HCT116 (cell line): ENCODE results near the gene IL6ST. TPM values are rescaled to one million over a fixed set of nuclear protein-coding genes. Genes with fewer than 3 reads are reported as not detected.

ENCODE experiments used
- ATAC-seq: fragments of 200-7000 bp; cut with Tn5 transposase; 2 replicates; pipeline ENCODE4 v1.9.1; 2020; ENCODE audit warnings: mild to moderate bottlenecking, moderate library complexity
- BruUV-seq: library from RNA; stranded (reverse); fragments of 400-500 nt; replicated peaks from 2 replicates; lab custom pipeline; 2021; lab: Mats Ljungman, UMichigan
- CTCF ChIA-PET: fragments of 300-600 bp; sonication (Branson Sonifier 250); formaldehyde crosslinking; loops from one replicate; lab custom pipeline; 2021; ENCODE audit warnings: antibody characterized with exemption; lab: Charles Lee
- POLR2A ChIA-PET: fragments of 300-600, 350-600 bp; sonication (Branson Sonifier 250); formaldehyde crosslinking; loops from one replicate; lab custom pipeline; 2021; ENCODE audit warnings: antibody characterized with exemption; lab: Charles Lee
- RAD21 ChIA-PET, 2 experiments: fragments of 300-600 bp; sonication (Branson Sonifier 250); formaldehyde crosslinking; loops; one replicate each; lab custom pipeline; 2023; ENCODE audit warnings: low total read pairs in 2 of 2; ENCODE audit not compliant: uncharacterized antibody in 2 of 2, unreplicated experiment in 2 of 2, low non-redundant PET in 1 of 2; lab: Charles Lee
- DNase-seq: peaks from one replicate; pipeline ENCODE4 v3.0.0-alpha.2; 2010; ENCODE audit warnings: low read depth, low spot score
- H2AFZ ChIP-seq: fragments of 200-600 bp; shearing (Covaris generic), sonication (generic); 2 replicates; pipeline ENCODE4 v1.6.1; 2017; ENCODE audit warnings: low read depth, mixed run types, mixed read lengths, antibody characterized with exemption, low read length; ENCODE audit not compliant: poor library complexity, severe bottlenecking
- H3K27ac ChIP-seq: 2 replicates; pipeline ENCODE4 v1.5.1; 2012; ENCODE audit warnings: low read depth, low read length
- H3K27me3 ChIP-seq: fragments of 200-600 bp; sonication (generic); 2 replicates; pipeline ENCODE4 v1.6.1; 2016; ENCODE audit warnings: mixed run types, low read length, mixed read lengths; ENCODE audit not compliant: insufficient read depth
- H3K36me3 ChIP-seq, 2 experiments: fragments of 200-500 bp in 1 of 2; fragments of 200-600 bp in 1 of 2; sonication (Bioruptor generic) in 1 of 2; sonication (generic) in 1 of 2; 2 replicates each; pipeline versions ENCODE4 v1.5.1 to v1.6.1; 2014 to 2016; ENCODE audit warnings: low read length in 2 of 2, inconsistent platforms in 1 of 2, mixed read lengths in 1 of 2, mixed run types in 1 of 2; ENCODE audit not compliant: insufficient read depth in 2 of 2, control insufficient read depth in 1 of 2
- H3K4me1 ChIP-seq, 2 experiments: fragments of 200-600 bp in 1 of 2; sonication (generic) in 1 of 2; 2 replicates each; pipeline versions ENCODE4 v1.5.1 to v1.6.1; 2012 to 2017; ENCODE audit warnings: low read length in 2 of 2, inconsistent platforms in 1 of 2, mild to moderate bottlenecking in 1 of 2, mixed read lengths in 1 of 2, mixed run types in 1 of 2, moderate library complexity in 1 of 2; ENCODE audit not compliant: insufficient read depth in 2 of 2, control insufficient read depth in 1 of 2
- H3K4me2 ChIP-seq: fragments of 200-600 bp; sonication (generic); 2 replicates; pipeline ENCODE4 v1.6.1; 2017; ENCODE audit warnings: mixed run types, low read length, mixed read lengths
- H3K4me3 ChIP-seq, 2 experiments: fragments of 200-600 bp in 1 of 2; sonication (generic) in 1 of 2; replicated peaks in 1 of 2; 2 replicates each; pipeline ENCODE4 v1.5.1; 2011 to 2016; ENCODE audit warnings: low read length in 2 of 2, control low read depth in 1 of 2, low read depth in 1 of 2, mild to moderate bottlenecking in 1 of 2, mixed read lengths in 1 of 2, mixed run types in 1 of 2
- H3K79me2 ChIP-seq: fragments of 200-600 bp; sonication (generic); 2 replicates; pipeline ENCODE4 v1.6.1; 2017; ENCODE audit warnings: mild to moderate bottlenecking, mixed run types, low read length, moderate library complexity, mixed read lengths; ENCODE audit not compliant: insufficient read depth
- H3K9ac ChIP-seq: fragments of 200-600 bp; sonication (generic); 2 replicates; pipeline ENCODE4 v1.6.1; 2016; ENCODE audit warnings: low read length, mixed read lengths
- H3K9me2 ChIP-seq: fragments of 200-600 bp; sonication (generic), shearing (Covaris generic); 2 replicates; pipeline ENCODE4 v1.6.1; 2017; ENCODE audit warnings: mixed run types, mild to moderate bottlenecking, moderate library complexity; ENCODE audit not compliant: insufficient read depth
- H3K9me3 ChIP-seq, 2 experiments: fragments of 200-500 bp in 1 of 2; fragments of 200-600 bp in 1 of 2; sonication (Bioruptor generic) in 1 of 2; sonication (generic) in 1 of 2; 2 replicates each; pipeline ENCODE4 v1.6.1; 2014 to 2017; ENCODE audit warnings: low read length in 2 of 2, mixed read lengths in 2 of 2, inconsistent platforms in 1 of 2, low read depth in 1 of 2, mild to moderate bottlenecking in 1 of 2, mixed run types in 1 of 2, moderate library complexity in 1 of 2; ENCODE audit not compliant: control insufficient read depth in 1 of 2, insufficient read depth in 1 of 2
- H4K20me1 ChIP-seq: fragments of 200-600 bp; sonication (generic), shearing (Covaris generic); 2 replicates; pipeline ENCODE4 v1.6.1; 2017; ENCODE audit warnings: mixed run types, mild to moderate bottlenecking, moderate library complexity; ENCODE audit not compliant: insufficient read depth
- EGR1 ChIP-seq: IDR thresholded peaks from 2 replicates; pipeline ENCODE4 v1.6.1; 2012; ENCODE audit warnings: low read depth
- EZH2phosphoT487 ChIP-seq: fragments of 200-600 bp; IDR thresholded peaks from 2 replicates; pipeline ENCODE4 v1.6.1; 2018; ENCODE audit warnings: antibody characterized with exemption, borderline replicate concordance
- FOSL1 ChIP-seq: IDR thresholded peaks from 2 replicates; pipeline ENCODE4 v1.6.1; 2012; ENCODE audit warnings: low read depth
- SIN3A ChIP-seq: IDR thresholded peaks from 2 replicates; pipeline ENCODE4 v1.6.1; 2012; ENCODE audit warnings: low read depth
- SRF ChIP-seq: IDR thresholded peaks from 2 replicates; pipeline ENCODE4 v1.6.1; 2012; ENCODE audit warnings: low read depth
- ZNF274 ChIP-seq: fragments of 200-500 bp; sonication (Bioruptor generic); IDR thresholded peaks from 2 replicates; pipeline ENCODE4 v1.6.1; 2014; ENCODE audit warnings: mild to moderate bottlenecking, low read depth, low read length, inconsistent platforms
- intact Hi-C: fragments of 100-400 bp; cut with micrococcal nuclease; formaldehyde crosslinking; loops from 2 replicates; pipeline ENCODE4 v1.10.0; 2022
- total RNA-seq: library from RNA; stranded (reverse); gene quantifications from one replicate; pipeline ENCODE4 v1.2.1, GENCODE V29; 2021; ENCODE audit not compliant: unreplicated experiment
- TF ChIP-seq, protein P1 (sequence below), 3 experiments: fragments of 200-600 bp in 1 of 3; sonication (generic) in 1 of 3; IDR thresholded peaks in 2 of 3; conservative IDR thresholded peaks in 1 of 3; 2 replicates each; pipeline ENCODE4 v1.5.1; 2012 to 2017; ENCODE audit warnings: low read depth in 2 of 3, low read length in 2 of 3, antibody characterized with exemption in 1 of 3, borderline replicate concordance in 1 of 3, control low read depth in 1 of 3, mild to moderate bottlenecking in 1 of 3, mixed read lengths in 1 of 3, mixed run types in 1 of 3, moderate library complexity in 1 of 3; ENCODE audit not compliant: insufficient read depth in 1 of 3
- TF ChIP-seq, protein P2 (sequence below): IDR thresholded peaks from 2 replicates; pipeline ENCODE4 v1.6.1; 2012; ENCODE audit warnings: low read depth

IL6ST gene
- total RNA-seq, 1 experiment from 2014 or later, result 26.5 TPM

DNA sequence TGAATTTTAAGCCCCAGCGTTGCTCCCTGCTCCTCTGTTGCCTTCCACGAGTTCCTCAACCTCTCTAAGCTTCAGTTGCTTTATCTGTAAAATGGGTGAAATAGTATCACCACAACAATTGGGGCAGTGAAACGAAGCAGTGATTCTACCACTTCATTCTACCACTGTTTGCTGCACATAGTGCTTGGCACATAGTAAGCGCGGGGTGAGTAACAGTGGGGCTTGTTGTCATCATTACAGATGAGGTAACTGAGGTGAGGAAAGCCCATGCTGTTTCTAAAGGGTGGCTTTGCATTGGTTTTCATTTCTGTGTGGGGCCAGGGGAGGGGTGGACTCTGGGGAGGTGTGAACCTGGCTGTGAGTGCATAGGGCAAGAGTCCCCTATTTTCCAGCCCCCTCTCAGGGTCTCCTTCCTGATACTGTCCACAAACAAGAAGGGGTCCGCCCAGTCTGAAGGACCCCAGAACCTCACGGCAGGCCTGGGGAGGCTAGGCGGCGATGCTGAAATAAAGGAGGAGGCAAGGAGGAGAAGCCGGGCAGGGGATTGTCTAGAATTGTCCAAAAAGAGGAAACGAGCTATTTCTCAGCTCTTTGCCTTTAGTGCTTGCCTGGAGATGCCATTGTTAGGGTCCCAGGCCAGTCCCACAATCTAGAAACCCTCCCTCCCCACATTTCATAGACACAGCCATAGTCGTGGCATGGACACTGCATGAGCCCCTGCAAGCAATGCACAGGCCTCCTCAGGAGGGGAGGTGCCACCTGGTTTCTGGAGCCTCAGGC, 65.6 kb downstream of the IL6ST start:
- RAD21 ChIA-PET, result no interaction called here
- Histone ChIP-seq H3K27me3 (no peaks in the 10 kb centered on the region), H3K9me3 (no peaks in the 10 kb centered on the region), H3K36me3 (no peaks in the 10 kb centered on the region), H3K27ac (no peak overlapping the region), H3K4me3 (no peak overlapping the region), H3K4me1 (no peaks in the 10 kb centered on the region), H2AFZ (no peak overlapping the region), H3K4me2 (no peak overlapping the region), H3K9ac (no peak overlapping the region), H3K9me2 (no peaks in the 10 kb centered on the region), H4K20me1 (no peaks in the 10 kb centered on the region), H3K79me2 (no peaks in the 10 kb centered on the region)
- POLR2A ChIA-PET, result no interaction called here
- CTCF ChIA-PET, result no interaction called here
- TF ChIP-seq, protein P1, sequence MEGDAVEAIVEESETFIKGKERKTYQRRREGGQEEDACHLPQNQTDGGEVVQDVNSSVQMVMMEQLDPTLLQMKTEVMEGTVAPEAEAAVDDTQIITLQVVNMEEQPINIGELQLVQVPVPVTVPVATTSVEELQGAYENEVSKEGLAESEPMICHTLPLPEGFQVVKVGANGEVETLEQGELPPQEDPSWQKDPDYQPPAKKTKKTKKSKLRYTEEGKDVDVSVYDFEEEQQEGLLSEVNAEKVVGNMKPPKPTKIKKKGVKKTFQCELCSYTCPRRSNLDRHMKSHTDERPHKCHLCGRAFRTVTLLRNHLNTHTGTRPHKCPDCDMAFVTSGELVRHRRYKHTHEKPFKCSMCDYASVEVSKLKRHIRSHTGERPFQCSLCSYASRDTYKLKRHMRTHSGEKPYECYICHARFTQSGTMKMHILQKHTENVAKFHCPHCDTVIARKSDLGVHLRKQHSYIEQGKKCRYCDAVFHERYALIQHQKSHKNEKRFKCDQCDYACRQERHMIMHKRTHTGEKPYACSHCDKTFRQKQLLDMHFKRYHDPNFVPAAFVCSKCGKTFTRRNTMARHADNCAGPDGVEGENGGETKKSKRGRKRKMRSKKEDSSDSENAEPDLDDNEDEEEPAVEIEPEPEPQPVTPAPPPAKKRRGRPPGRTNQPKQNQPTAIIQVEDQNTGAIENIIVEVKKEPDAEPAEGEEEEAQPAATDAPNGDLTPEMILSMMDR (IDR thresholded peaks at IDR 0.05 in 2 of 3, conservative IDR thresholded peaks at IDR 0.05 in 1 of 3; ENCODE audit: borderline replicate concordance in 1 of 3, insufficient read depth in 1 of 3, low read depth in 2 of 3, low read length in 2 of 3), result no peak
- TF ChIP-seq SIN3A (no peak), SRF (no peak), EGR1 (no peak)
- no peak for ATAC-seq
- BruUV-seq, result no TSS peak
- intact Hi-C loops, result loop anchor here (10.0 kb wide), 1 partner anchor 604 kb away; no protein-coding TSS in a partner anchor
- DNase-seq, result no peak

DNA sequence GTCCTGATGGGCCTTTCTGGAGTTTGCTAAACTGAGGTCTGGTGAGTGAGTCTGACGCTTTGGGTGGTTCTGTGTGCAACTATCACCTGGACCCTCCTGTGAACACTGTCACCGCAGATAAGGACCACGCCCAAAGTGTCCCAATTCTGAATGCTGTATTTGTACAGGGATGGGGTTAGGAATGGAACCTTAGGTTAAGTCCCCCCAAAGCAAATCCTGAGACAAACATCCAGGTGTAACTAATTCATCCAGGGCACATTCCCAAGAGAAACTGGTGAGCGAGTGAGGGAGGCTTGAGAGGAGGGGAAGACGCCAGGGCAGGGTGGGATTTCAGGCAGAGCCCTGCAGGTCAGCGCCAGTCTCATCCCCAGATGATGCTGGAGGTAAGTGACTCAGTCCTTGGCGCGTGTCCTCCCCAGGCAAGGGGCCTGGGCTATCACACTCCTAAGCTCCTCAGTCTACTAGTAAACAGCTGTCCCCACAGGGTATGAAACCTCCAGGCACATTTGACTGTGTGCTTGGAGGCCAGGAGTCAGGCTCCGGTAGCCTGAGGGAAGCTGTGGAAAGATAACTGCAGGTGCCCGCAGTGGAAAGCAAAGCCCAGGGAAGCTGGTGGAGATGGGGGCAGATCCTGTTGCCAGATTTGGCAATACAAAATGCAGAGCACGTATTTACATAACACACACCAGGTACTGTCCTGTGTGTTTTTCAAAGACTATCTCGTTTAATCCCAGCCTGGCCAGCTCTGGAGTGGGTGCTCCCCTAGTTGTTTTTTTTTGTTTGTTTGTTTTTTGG, 66.7 kb downstream of the IL6ST start:
- no peaks in the 10 kb centered on the region for H3K4me1 ChIP-seq
- H3K9me2 ChIP-seq, result no peaks in the 10 kb centered on the region
- H3K27ac ChIP-seq, result no peak overlapping the region
- no peaks in the 10 kb centered on the region for H3K27me3 ChIP-seq
- H3K4me3 ChIP-seq, result no peak overlapping the region
- H4K20me1 ChIP-seq, result no peaks in the 10 kb centered on the region
- no peak overlapping the region for H2AFZ ChIP-seq
- no peaks in the 10 kb centered on the region for H3K36me3 ChIP-seq
- H3K9ac ChIP-seq, result no peak overlapping the region
- H3K4me2 ChIP-seq, result no peak overlapping the region
- no peak for DNase-seq
- no TSS peak for BruUV-seq
- ChIA-PET CTCF (no interaction called here), RAD21 (no interaction called here), POLR2A (no interaction called here)
- H3K9me3 ChIP-seq, result no peaks in the 10 kb centered on the region
- H3K79me2 ChIP-seq, result no peaks in the 10 kb centered on the region
- intact Hi-C loops, result loop anchor here (10.0 kb wide), 1 partner anchor 603 kb away; no protein-coding TSS in a partner anchor
- no peak for ATAC-seq
- TF ChIP-seq, protein P2, sequence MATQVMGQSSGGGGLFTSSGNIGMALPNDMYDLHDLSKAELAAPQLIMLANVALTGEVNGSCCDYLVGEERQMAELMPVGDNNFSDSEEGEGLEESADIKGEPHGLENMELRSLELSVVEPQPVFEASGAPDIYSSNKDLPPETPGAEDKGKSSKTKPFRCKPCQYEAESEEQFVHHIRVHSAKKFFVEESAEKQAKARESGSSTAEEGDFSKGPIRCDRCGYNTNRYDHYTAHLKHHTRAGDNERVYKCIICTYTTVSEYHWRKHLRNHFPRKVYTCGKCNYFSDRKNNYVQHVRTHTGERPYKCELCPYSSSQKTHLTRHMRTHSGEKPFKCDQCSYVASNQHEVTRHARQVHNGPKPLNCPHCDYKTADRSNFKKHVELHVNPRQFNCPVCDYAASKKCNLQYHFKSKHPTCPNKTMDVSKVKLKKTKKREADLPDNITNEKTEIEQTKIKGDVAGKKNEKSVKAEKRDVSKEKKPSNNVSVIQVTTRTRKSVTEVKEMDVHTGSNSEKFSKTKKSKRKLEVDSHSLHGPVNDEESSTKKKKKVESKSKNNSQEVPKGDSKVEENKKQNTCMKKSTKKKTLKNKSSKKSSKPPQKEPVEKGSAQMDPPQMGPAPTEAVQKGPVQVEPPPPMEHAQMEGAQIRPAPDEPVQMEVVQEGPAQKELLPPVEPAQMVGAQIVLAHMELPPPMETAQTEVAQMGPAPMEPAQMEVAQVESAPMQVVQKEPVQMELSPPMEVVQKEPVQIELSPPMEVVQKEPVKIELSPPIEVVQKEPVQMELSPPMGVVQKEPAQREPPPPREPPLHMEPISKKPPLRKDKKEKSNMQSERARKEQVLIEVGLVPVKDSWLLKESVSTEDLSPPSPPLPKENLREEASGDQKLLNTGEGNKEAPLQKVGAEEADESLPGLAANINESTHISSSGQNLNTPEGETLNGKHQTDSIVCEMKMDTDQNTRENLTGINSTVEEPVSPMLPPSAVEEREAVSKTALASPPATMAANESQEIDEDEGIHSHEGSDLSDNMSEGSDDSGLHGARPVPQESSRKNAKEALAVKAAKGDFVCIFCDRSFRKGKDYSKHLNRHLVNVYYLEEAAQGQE, result no peak
- no peak for TF ChIP-seq ZNF274
- TF ChIP-seq, protein P1 (IDR thresholded peaks at IDR 0.05 in 2 of 3, conservative IDR thresholded peaks at IDR 0.05 in 1 of 3; ENCODE audit: borderline replicate concordance in 1 of 3, insufficient read depth in 1 of 3, low read depth in 2 of 3, low read length in 2 of 3), result no peak
- no peak for TF ChIP-seq EZH2phosphoT487
- no peak for TF ChIP-seq FOSL1
